Activated T-helper 17 cell treated with anti-CD3 and anti-CD28 coated beads, Interleukin-2, amount 50 U/mL, for 72 hours (primary cell): Measurements from ENCODE around the gene PPFIBP1. TPM values are rescaled to one million over a fixed set of nuclear protein-coding genes. Genes with fewer than 3 reads are reported as not detected.
A peak's percentile ranks its signal among the peaks of the same experiment; 100 is the strongest.

Experiments used
- ATAC-seq: fragments of 150-1000 bp; cut with Tn5 transposase; replicated peaks from 2 replicates; pipeline ENCODE4 v1.10.0; 2021; ENCODE audit warnings: mild to moderate bottlenecking, moderate library complexity
- H3K27ac Mint-ChIP-seq: one replicate; pipeline ENCODE4 v1.8.0; 2022; ENCODE audit warnings: mixed read lengths
- H3K27me3 Mint-ChIP-seq: one replicate; pipeline ENCODE4 v1.8.0; 2022; ENCODE audit warnings: mixed read lengths
- H3K36me3 Mint-ChIP-seq: one replicate; pipeline ENCODE4 v1.8.0; 2022; ENCODE audit warnings: low read depth, mild to moderate bottlenecking, mixed read lengths
- H3K4me1 Mint-ChIP-seq: one replicate; pipeline ENCODE4 v1.8.0; 2022; ENCODE audit warnings: mixed read lengths
- H3K4me3 Mint-ChIP-seq: one replicate; pipeline ENCODE4 v1.8.0; 2022; ENCODE audit warnings: mild to moderate bottlenecking, mixed read lengths
- H3K9me3 Mint-ChIP-seq: one replicate; pipeline ENCODE4 v1.8.0; 2022; ENCODE audit warnings: mixed read lengths
- total RNA-seq, 2 donors: library from RNA; stranded (reverse); gene quantifications; one replicate each; pipeline ENCODE4 v1.2.3, GENCODE V29; 2022

The PPFIBP1 gene
- total RNA-seq, 2 donors from 2014 or later, result 13.8 to 21.8 TPM

DNA sequence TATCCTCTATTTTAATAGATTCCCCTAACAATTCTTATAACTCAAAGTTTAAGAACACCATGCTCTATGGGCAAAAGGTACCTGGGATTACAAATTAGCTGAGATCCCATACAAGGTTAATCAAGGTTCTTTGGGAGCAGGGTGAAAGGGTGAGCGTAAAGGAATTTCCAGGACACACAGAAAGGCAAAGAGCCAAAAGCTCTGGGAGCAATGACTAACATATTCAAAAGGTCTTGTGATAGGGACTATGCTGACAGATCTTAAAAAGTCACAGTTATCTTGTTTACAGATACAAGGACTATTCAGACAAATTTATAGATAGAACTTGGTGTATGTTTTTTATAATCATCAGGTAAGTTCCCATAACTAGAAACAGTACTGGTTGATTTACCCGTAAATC is 19.5 kb upstream of the PPFIBP1 start:
- Mint-ChIP-seq H3K27ac (no peak overlapping the region), H3K9me3 (no peaks in the 10 kb centered on the region), H3K4me3 (no peak overlapping the region), H3K36me3 (no peaks in the 10 kb centered on the region), H3K27me3 (peaks cover 28% of the 10 kb centered on the region), H3K4me1 (no peaks in the 10 kb centered on the region)
- ATAC-seq, result no peak

GRCh38 chr12:27505109-27505508 is 18.9 kb upstream of the PPFIBP1 start:
- H3K27me3 Mint-ChIP-seq, result peaks cover 28% of the 10 kb centered on the region
- H3K9me3 Mint-ChIP-seq, result no peaks in the 10 kb centered on the region
- ATAC-seq, result no peak
- no peaks in the 10 kb centered on the region for H3K36me3 Mint-ChIP-seq
- H3K4me3 Mint-ChIP-seq, result no peak overlapping the region
- no peak overlapping the region for H3K27ac Mint-ChIP-seq
- H3K4me1 Mint-ChIP-seq, result no peaks in the 10 kb centered on the region

GRCh38 chr12:27505761-27506160 is 18.2 kb upstream of the PPFIBP1 start:
- Mint-ChIP-seq H3K27me3 (peaks cover 28% of the 10 kb centered on the region), H3K4me3 (no peak overlapping the region), H3K4me1 (no peaks in the 10 kb centered on the region), H3K27ac (no peak overlapping the region), H3K36me3 (no peaks in the 10 kb centered on the region), H3K9me3 (no peaks in the 10 kb centered on the region)
- ATAC-seq, result no peak

- H3K9me3 Mint-ChIP-seq, result no peaks in the 10 kb centered on the region
- H3K36me3 Mint-ChIP-seq, result no peaks in the 10 kb centered on the region
- no peaks in the 10 kb centered on the region for H3K4me1 Mint-ChIP-seq
- no peak overlapping the region for H3K27ac Mint-ChIP-seq
- H3K27me3 Mint-ChIP-seq, result peaks cover 30% of the 10 kb centered on the region
- H3K4me3 Mint-ChIP-seq, result no peak overlapping the region
- ATAC-seq, result no peak
These were observed 17.3 kb upstream of the PPFIBP1 start for GRCh38 chr12:27506645-27507189.

- peaks cover 24% of the 10 kb centered on the region for H3K27me3 Mint-ChIP-seq
- no peak overlapping the region for H3K27ac Mint-ChIP-seq
- H3K9me3 Mint-ChIP-seq, result no peaks in the 10 kb centered on the region
- no peak overlapping the region for H3K4me3 Mint-ChIP-seq
- H3K36me3 Mint-ChIP-seq, result no peaks in the 10 kb centered on the region
- no peaks in the 10 kb centered on the region for H3K4me1 Mint-ChIP-seq
- ATAC-seq, result no peak
These were observed 15.1 kb upstream of the PPFIBP1 start for GRCh38 chr12:27508736-27509431.

DNA sequence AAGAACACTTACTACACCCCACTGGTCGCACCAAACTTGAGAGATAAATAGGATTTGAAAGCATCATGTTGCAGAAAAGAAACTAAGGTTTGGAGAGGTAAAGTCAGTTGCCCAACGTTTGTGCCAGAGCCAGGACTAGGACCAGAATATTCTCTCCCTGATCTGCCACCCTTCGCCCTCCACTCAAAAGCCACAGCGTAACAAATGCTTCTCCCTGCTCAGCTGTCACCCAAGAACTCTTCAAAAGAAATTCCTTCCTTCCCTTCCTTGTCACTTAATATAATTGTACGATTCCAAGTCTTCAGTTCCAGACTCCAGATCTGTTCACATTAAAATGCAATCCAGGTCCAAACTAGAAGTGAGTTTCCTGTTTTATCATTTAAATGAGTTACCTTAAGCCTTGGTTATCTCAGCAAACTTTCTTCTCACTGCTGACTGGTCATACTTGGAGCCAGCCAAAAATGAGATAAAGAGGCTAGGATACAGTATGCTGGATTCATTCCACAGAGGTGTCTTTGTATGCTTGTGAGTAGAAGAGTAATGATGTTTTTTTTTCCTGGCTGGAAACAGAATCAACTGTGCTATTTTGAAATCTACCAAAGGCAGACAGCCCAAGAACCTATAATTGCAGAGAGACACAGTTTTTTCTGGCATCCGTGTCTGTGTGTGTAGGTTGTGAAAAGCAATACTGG is 12.8 kb upstream of the PPFIBP1 start:
- no peak overlapping the region for H3K4me3 Mint-ChIP-seq
- no peaks in the 10 kb centered on the region for H3K36me3 Mint-ChIP-seq
- H3K27me3 Mint-ChIP-seq, result peaks cover 11% of the 10 kb centered on the region
- no peak for ATAC-seq
- H3K27ac Mint-ChIP-seq, result no peak overlapping the region
- H3K9me3 Mint-ChIP-seq, result no peaks in the 10 kb centered on the region
- H3K4me1 Mint-ChIP-seq, result no peaks in the 10 kb centered on the region

DNA sequence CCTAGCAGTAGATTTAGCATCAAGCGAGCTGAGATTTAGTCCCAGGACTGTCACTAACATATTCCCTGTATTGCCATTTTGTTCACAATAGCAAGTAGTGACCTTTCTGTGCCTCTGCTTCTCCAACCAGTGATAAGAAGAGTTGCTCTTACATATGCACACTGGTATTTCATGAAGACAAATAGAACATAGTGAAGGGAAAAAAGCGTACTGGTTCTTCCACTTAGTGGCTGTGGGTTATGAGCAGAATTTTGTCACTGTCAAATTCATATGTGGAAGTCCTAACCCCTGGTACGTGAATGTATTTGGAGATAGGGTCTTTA is 12.3 kb upstream of the PPFIBP1 start:
- Mint-ChIP-seq H3K36me3 (no peaks in the 10 kb centered on the region), H3K27ac (no peak overlapping the region), H3K27me3 (peaks cover 10% of the 10 kb centered on the region), H3K4me3 (no peak overlapping the region), H3K4me1 (no peaks in the 10 kb centered on the region), H3K9me3 (no peaks in the 10 kb centered on the region)
- ATAC-seq, result no peak

GRCh38 chr12:27513155-27513824 is 10.7 kb upstream of the PPFIBP1 start:
- Mint-ChIP-seq H3K9me3 (no peaks in the 10 kb centered on the region), H3K36me3 (no peaks in the 10 kb centered on the region), H3K4me3 (no peak overlapping the region), H3K27ac (no peak overlapping the region), H3K27me3 (peaks cover 14% of the 10 kb centered on the region), H3K4me1 (no peaks in the 10 kb centered on the region)
- ATAC-seq, result no peak

- no peaks in the 10 kb centered on the region for H3K4me1 Mint-ChIP-seq
- H3K27me3 Mint-ChIP-seq, result peaks cover 23% of the 10 kb centered on the region
These were observed 8.3 kb upstream of the PPFIBP1 start for GRCh38 chr12:27515671-27516070.

DNA sequence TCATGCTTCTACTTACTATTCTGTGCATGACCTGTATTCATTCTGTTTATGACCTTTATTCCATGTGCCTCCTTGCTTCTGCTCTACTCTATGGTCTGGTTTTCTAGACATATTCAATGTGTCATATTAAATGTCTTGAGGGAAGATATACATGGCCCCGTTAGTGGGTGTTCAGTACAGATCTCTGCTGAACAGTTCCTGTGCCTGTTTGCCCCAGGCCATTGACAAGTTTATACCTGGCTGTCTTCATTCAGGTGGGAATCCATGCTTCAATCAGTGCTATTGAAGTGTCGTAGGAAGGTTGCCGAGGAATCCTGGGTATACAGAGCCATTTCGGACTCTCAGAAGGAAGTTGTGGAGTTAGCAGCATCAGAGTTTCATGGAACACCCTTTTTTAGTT is 7.4 kb upstream of the PPFIBP1 start:
- no peak overlapping the region for H3K4me3 Mint-ChIP-seq
- H3K27me3 Mint-ChIP-seq, result peaks cover 18% of the 10 kb centered on the region

More at GRCh38 chr12:27515671-27516070, 8.3 kb upstream of the PPFIBP1 start:
- H3K4me3 Mint-ChIP-seq, result no peak overlapping the region
- H3K36me3 Mint-ChIP-seq, result no peaks in the 10 kb centered on the region
- H3K27ac Mint-ChIP-seq, result no peak overlapping the region
- H3K9me3 Mint-ChIP-seq, result no peaks in the 10 kb centered on the region
- no peak for ATAC-seq

DNA sequence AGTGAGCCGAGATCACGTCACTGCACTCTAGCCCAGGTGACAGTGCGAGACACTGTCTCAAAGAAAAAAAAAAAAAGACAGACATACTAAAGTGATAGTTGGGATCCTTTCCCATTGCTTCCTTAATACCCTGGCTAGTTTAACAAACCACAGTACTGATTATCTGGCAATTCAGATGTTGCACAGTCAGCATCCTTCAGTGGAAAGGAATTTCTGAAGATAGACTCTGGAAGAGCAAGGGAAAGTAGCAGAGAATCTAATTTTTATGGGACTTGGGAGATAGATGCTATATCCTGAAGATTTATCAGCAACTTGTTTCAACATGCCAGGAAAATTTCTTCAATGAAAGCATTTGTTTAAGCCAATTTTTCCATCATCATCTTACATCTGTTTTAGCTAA is 6.5 kb upstream of the PPFIBP1 start:
- no peaks in the 10 kb centered on the region for H3K9me3 Mint-ChIP-seq
- H3K27me3 Mint-ChIP-seq, result peaks cover 18% of the 10 kb centered on the region
- no peak overlapping the region for H3K27ac Mint-ChIP-seq
- H3K36me3 Mint-ChIP-seq, result no peaks in the 10 kb centered on the region
- H3K4me3 Mint-ChIP-seq, result no peak overlapping the region
- peaks cover 7% of the 10 kb centered on the region for H3K4me1 Mint-ChIP-seq
- no peak for ATAC-seq

More for the DNA sequence above, 7.4 kb upstream of the PPFIBP1 start:
- Mint-ChIP-seq H3K27ac (no peak overlapping the region), H3K4me1 (no peaks in the 10 kb centered on the region), H3K9me3 (no peaks in the 10 kb centered on the region), H3K36me3 (no peaks in the 10 kb centered on the region)
- ATAC-seq, result no peak

- Mint-ChIP-seq H3K36me3 (no peaks in the 10 kb centered on the region), H3K4me1 (peaks cover 9% of the 10 kb centered on the region), H3K27me3 (peaks cover 18% of the 10 kb centered on the region), H3K27ac (no peak overlapping the region), H3K4me3 (no peak overlapping the region), H3K9me3 (no peaks in the 10 kb centered on the region)
- ATAC-seq, result no peak
These were observed 5.9 kb upstream of the PPFIBP1 start for GRCh38 chr12:27517961-27518665.

DNA sequence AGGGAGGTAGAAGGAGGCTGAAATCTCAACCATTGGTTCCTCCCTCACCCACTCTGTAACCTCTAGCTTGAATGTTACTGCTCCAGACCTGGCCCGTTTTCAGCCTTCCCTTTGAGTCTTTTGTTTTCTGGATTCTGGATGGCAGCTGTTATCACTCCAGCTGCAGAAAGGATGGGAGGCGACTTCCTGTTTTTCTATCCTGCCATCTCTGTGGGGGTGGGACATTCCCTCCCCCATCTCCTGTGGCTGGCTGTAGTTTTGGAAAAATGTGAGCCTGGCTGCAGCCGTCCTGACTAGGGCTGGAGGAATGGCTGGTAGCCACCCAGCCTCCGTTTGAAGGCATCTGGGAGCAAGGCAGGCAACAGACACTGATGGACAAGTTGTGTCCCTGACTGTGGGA is 2.9 kb upstream of the PPFIBP1 start:
- Mint-ChIP-seq H3K27ac (no peak overlapping the region), H3K4me3 (no peak overlapping the region), H3K9me3 (no peaks in the 10 kb centered on the region), H3K36me3 (no peaks in the 10 kb centered on the region), H3K27me3 (peaks cover 18% of the 10 kb centered on the region), H3K4me1 (peaks cover 19% of the 10 kb centered on the region)
- ATAC-seq, result no peak

DNA sequence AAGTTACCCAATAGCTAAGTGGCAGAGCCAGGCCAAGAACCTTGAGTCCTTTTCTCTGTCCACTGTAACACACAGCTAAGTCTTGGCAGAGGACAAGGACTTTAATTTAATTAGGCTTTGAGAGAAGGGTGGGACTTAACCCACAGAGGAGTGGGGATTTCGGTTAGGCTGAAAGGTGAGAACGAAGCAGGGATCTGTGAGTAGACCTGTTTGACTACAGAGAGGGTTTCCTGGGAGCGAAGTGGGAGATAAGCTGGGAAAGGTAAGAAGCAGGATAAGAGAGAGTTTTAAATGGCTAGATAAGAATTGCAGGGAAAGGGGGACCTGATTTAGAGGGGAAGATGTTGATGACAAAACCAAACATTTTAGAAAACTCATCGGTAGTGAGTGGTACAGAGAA is 2.0 kb upstream of the PPFIBP1 start:
- H3K4me1 Mint-ChIP-seq, result peaks cover 19% of the 10 kb centered on the region
- no peaks in the 10 kb centered on the region for H3K9me3 Mint-ChIP-seq
- peak overlapping the region; percentile 92 for H3K4me3 Mint-ChIP-seq
- H3K36me3 Mint-ChIP-seq, result no peaks in the 10 kb centered on the region
- no peak for ATAC-seq
- H3K27ac Mint-ChIP-seq, result no peak overlapping the region
- peaks cover 13% of the 10 kb centered on the region for H3K27me3 Mint-ChIP-seq
